Measurements from ENCODE around the gene ACVR2B.

DNA sequence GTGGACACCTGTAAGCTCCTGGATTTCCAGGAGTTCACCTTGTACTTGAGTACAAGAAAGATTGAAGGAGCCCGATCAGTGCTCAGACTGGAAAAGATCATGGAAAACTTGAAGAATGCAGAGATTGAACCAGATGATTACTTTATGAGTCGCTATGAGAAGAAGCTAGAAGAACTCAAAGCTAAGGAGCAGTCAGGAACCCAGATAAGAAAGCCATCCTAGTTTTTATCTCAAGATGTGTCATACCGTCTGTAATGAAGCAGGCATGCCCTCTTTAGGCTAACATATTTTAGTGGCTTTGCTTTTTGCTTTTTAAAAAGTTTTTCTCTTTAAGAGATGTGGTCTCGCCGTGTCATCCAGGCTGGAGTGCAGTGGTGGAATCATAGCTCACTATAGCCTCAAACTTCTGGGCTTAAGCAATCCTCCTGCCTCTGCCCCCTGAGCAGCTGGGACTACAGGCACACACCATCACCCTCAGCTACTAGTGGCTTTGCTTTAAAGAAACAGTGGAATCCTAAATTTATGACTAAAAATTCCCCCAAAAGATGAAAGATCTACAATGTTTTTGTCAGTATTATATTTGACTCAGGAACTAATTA, 70.5 kb downstream of the ACVR2B start:
- TF ChIP-seq POLR2AphosphoS5 (IDR thresholded peaks at IDR 0.05): no peak
- no peak for TF ChIP-seq CTCF (IDR thresholded peaks at IDR 0.05; ENCODE audit: poor library complexity, severe bottlenecking)
- TF ChIP-seq EZH2 (IDR thresholded peaks at IDR 0.05; ENCODE audit: borderline replicate concordance, insufficient read depth, low read length, poor library complexity, severe bottlenecking): no peak
- TF ChIP-seq TAF1 (IDR thresholded peaks at IDR 0.05; ENCODE audit: low read depth): no peak
- no peak for TF ChIP-seq EP300 (conservative IDR thresholded peaks at IDR 0.05; ENCODE audit: poor library complexity, severe bottlenecking)
- TF ChIP-seq SMC3 (conservative IDR thresholded peaks at IDR 0.05; ENCODE audit: poor library complexity): no peak
